ENCODE measurements around the gene RHBDD1. TPM values are rescaled to one million over a fixed set of nuclear protein-coding genes. Genes with fewer than 3 reads are reported as not detected.

RHBDD1 gene
- total and polyA plus RNA-seq, 2 donors from 2014 or later: 8.3 to 49.9 TPM

- TF ChIP-seq, protein P1, sequence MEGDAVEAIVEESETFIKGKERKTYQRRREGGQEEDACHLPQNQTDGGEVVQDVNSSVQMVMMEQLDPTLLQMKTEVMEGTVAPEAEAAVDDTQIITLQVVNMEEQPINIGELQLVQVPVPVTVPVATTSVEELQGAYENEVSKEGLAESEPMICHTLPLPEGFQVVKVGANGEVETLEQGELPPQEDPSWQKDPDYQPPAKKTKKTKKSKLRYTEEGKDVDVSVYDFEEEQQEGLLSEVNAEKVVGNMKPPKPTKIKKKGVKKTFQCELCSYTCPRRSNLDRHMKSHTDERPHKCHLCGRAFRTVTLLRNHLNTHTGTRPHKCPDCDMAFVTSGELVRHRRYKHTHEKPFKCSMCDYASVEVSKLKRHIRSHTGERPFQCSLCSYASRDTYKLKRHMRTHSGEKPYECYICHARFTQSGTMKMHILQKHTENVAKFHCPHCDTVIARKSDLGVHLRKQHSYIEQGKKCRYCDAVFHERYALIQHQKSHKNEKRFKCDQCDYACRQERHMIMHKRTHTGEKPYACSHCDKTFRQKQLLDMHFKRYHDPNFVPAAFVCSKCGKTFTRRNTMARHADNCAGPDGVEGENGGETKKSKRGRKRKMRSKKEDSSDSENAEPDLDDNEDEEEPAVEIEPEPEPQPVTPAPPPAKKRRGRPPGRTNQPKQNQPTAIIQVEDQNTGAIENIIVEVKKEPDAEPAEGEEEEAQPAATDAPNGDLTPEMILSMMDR (IDR thresholded peaks at IDR 0.05; ENCODE audit: borderline replicate concordance, extremely low read depth, insufficient read depth): no peak
- Histone ChIP-seq H3K27ac (ENCODE audit: low read depth in 2 of 2, low read length in 2 of 2) (no peak overlapping the region), H3K4me3 (ENCODE audit: low read length in 3 of 3) (no peak overlapping the region), H3K9ac (ENCODE audit: low read length in 3 of 3) (no peak overlapping the region), H3K36me3 (ENCODE audit: control insufficient read depth in 2 of 3, insufficient read depth in 3 of 3, low read length in 3 of 3) (no peaks in the 10 kb centered on the region), H3K27me3 (ENCODE audit: control insufficient read depth, insufficient read depth, low read length) (no peaks in the 10 kb centered on the region), H3K9me3 (ENCODE audit: control insufficient read depth in 2 of 3, insufficient read depth in 1 of 3, low read length in 3 of 3) (no peaks in the 10 kb centered on the region), H3K4me1 (ENCODE audit: control insufficient read depth in 2 of 3, insufficient read depth in 2 of 3, low read depth in 1 of 3, low read length in 3 of 3) (no peaks in the 10 kb centered on the region)
- FAIRE-seq: no peak
- DNase-seq: peak in 2 of 5 donors; percentile 26 to 32
- intact Hi-C loops (cut with DNase I): no loop called here
Observed at GRCh38 chr2:226888971-226889370, 53.1 kb downstream of the RHBDD1 start.

- no peak for FAIRE-seq
- intact Hi-C loops (cut with DNase I): no loop called here
Observed at GRCh38 chr2:226890286-226890685, 54.4 kb downstream of the RHBDD1 start.

GRCh38 chr2:226891780-226892590 lies 56.1 kb downstream of the RHBDD1 start:
- TF ChIP-seq, protein P1 (IDR thresholded peaks at IDR 0.05; ENCODE audit: borderline replicate concordance, extremely low read depth, insufficient read depth): no peak
- Histone ChIP-seq H3K9me3 (ENCODE audit: control insufficient read depth in 2 of 3, insufficient read depth in 1 of 3, low read length in 3 of 3) (no peaks in the 10 kb centered on the region), H3K27me3 (ENCODE audit: control insufficient read depth, insufficient read depth, low read length) (no peaks in the 10 kb centered on the region), H3K9ac (ENCODE audit: low read length in 3 of 3) (no peak overlapping the region), H3K36me3 (ENCODE audit: control insufficient read depth in 2 of 3, insufficient read depth in 3 of 3, low read length in 3 of 3) (no peaks in the 10 kb centered on the region), H3K27ac (ENCODE audit: low read depth in 2 of 2, low read length in 2 of 2) (no peak overlapping the region), H3K4me1 (ENCODE audit: control insufficient read depth in 2 of 3, insufficient read depth in 2 of 3, low read depth in 1 of 3, low read length in 3 of 3) (no peaks in the 10 kb centered on the region), H3K4me3 (ENCODE audit: low read length in 3 of 3) (no peak overlapping the region)
- intact Hi-C loops (cut with DNase I): no loop called here
- DNase-seq: no peak
- no peak for FAIRE-seq

More at GRCh38 chr2:226890286-226890685, 54.4 kb downstream of the RHBDD1 start:
- Histone ChIP-seq H3K4me1 (ENCODE audit: control insufficient read depth in 2 of 3, insufficient read depth in 2 of 3, low read depth in 1 of 3, low read length in 3 of 3) (no peaks in the 10 kb centered on the region), H3K27me3 (ENCODE audit: control insufficient read depth, insufficient read depth, low read length) (no peaks in the 10 kb centered on the region), H3K27ac (ENCODE audit: low read depth in 2 of 2, low read length in 2 of 2) (no peak overlapping the region), H3K36me3 (ENCODE audit: control insufficient read depth in 2 of 3, insufficient read depth in 3 of 3, low read length in 3 of 3) (no peaks in the 10 kb centered on the region), H3K4me3 (ENCODE audit: low read length in 3 of 3) (no peak overlapping the region), H3K9ac (ENCODE audit: low read length in 3 of 3) (no peak overlapping the region), H3K9me3 (ENCODE audit: control insufficient read depth in 2 of 3, insufficient read depth in 1 of 3, low read length in 3 of 3) (no peaks in the 10 kb centered on the region)
- TF ChIP-seq, protein P1 (IDR thresholded peaks at IDR 0.05; ENCODE audit: borderline replicate concordance, extremely low read depth, insufficient read depth): no peak
- DNase-seq: no peak

Measured in kidney (tissue), 14 donors.